CD4-positive, alpha-beta T cell treated with Interleukin-12 subunit alpha and Interleukin-12 subunit beta, for 1 hour (primary cell): Measurements from ENCODE around the gene PTPRE.

Experiments
- DNase-seq: peaks from one replicate; pipeline ENCODE4 v3.0.0-alpha.2; 2020

The PTPRE gene

GRCh38 chr10:127932521-127933270 lies 25.8 kb downstream of the PTPRE start:
- DNase-seq: no peak

DNA sequence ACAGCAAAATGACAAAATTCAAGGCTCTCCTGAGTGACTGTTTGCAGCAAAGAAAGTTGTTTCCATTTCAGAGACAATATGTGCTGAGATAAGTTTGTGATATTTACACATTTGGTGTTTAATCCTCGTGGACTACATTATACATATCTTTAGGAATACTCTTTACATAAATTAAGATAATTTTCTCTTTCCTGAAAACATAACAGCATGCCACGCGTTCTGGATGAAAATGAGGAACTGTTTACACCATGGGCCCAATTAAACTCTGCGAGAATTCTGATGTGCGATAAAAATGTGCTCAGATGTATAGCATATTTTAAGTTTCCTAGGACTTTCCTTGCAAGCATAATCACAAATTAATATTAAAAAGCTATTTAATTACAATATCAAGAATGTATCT lies 26.4 kb downstream of the PTPRE start:
- no peak for DNase-seq

GRCh38 chr10:127934383-127934782 lies 27.5 kb downstream of the PTPRE start:
- DNase-seq: no peak

GRCh38 chr10:127935071-127935561 lies 28.2 kb downstream of the PTPRE start:
- no peak for DNase-seq

DNA sequence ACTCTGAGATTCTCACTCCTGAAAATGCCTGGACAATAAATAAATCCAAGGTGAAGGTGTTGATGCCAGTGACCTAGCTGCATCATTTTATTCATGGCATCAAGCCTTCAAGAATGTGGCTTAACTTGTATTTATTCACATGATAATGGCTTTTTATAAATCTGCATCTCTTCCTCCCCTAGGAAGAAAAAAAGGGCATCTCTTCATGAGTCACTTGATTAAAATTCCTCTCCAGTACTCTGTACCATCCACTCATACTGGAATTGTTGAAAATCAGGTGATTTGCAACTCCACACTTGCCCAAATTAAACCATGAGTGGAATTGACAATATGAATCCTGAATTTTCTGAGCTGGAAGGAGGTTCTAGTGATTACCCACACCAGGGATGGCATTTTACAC lies 30.2 kb downstream of the PTPRE start:
- no peak for DNase-seq

GRCh38 chr10:127937915-127938463 lies 31.1 kb downstream of the PTPRE start:
- no peak for DNase-seq

DNA sequence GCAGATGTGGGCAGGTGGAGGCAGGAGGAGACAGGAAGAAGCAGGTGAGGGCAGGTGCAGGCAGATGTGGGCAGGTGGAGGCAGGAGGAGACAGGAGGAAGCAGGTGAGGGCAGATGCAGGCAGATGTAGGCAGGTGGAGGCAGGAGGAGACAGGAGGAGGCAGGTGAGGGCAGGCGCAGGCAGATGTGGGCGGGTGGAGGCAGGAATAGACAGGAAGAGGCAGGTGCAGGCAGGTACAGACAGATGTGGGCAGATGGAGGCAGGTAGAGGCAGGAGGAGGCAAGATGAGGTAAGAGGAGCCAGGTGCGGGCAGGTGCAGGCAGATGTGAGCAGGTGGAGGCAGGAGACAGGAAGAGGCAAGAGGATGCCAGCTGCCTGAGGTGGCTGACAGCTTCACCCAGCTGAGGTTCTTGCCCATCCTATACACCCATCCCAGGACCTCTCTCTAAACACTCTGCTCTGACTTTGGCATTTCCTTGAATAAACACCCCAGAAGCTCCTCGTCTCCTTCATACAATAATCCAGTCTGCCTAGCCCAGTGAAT lies 33.0 kb downstream of the PTPRE start:
- no peak for DNase-seq

DNA sequence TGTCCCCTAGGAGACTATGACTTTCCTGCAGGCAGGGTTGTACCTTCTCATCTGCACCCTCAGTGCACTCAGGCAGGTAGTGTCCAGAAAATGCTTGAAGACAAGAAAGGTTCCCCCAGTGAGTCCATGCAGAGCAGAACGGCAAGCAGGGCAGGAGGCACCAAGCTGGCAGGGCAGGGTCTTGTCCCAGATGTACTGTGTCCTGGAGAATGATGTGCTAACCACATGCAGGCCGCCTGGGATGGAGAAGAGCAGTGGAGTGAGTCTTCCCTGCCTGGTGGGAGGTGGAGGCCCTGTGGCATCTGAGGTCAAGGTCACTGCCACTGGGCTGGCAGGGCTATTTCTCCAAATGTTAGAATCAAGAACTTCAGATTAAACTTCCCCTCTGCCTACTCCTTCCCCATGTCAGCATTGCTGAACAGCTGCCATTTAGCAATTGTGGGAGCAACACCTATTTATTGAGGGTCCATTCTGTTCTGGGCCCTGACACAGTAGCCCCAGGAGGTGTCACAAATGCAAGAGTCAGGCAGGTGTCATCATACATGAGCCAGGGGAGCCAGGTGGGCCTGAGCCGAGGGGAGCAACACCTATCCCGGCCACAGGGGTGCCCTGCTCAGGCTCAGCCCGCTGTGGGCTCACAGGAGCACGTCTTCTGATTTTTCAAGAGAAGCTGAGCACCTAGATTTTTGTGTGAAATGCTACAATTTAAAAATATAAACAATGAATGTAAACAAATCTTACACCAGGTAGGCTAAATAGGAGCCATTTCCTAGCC lies 34.1 kb downstream of the PTPRE start:
- no peak for DNase-seq

DNA sequence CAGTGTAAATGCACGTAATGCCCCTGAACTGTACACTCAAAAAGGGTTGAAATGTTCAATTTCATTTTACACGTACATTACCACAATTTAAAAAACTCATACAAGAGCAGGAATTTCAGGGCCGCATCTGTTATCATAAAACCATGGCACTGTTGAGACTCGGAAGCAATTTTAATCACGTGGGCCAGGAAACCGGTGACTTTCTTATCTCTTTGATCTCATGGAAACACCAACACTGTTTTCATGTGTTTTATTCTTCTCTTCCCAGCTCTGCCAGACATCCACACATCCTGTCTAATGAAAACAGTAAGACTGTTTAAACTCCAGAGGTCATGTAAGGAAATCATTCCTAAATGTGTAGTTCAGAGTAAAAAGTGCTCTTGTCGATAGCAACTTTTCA lies 35.9 kb downstream of the PTPRE start:
- no peak for DNase-seq

DNA sequence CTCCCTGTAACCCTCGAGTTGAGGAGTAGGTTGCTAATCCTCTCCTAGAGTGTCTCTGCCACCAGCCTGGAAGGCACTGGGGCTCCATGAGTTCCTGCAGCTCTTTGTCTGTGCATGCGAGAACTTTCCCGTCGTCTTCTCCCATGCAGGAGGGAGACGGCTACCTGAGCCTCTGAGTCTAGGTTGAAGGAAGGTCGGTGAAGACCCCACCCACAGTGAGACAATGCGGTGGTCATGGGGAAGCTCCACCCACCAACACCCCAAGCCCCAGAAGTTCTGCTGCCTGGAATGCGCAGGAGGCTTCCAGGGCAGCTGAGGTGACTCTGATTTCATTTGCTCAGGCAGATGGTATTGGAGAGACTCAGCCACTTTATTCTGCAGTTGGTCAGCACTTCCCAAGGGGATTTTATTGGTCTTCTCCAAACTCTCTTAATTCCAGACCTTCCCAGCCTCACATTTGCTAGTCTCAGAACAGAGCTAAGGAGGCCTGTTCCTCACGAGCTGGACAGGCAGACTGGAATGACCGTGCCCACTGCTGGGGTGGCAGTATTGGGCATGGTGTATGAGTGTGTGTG lies 36.5 kb downstream of the PTPRE start:
- DNase-seq: no peak

DNA sequence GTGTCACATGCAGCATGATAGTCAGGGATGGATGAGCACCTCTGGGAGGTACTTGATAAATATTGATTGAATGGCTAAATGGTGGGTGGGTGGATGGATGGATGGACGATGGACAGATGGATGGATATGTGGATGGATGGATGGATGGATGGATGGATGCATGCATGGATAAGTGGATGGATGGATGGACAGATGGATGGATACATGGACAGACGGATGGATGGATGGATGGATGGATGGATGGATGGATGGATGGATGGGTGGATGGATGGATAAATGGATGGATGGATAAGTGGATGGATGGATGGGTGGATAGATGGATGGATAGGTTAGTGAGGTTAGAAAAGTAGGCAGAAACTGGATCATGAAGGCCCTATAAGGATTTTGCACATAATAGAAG lies 37.4 kb downstream of the PTPRE start:
- no peak for DNase-seq

- peak; percentile 29 for DNase-seq
Measured at GRCh38 chr10:127945341-127945758, 38.4 kb downstream of the PTPRE start.

DNA sequence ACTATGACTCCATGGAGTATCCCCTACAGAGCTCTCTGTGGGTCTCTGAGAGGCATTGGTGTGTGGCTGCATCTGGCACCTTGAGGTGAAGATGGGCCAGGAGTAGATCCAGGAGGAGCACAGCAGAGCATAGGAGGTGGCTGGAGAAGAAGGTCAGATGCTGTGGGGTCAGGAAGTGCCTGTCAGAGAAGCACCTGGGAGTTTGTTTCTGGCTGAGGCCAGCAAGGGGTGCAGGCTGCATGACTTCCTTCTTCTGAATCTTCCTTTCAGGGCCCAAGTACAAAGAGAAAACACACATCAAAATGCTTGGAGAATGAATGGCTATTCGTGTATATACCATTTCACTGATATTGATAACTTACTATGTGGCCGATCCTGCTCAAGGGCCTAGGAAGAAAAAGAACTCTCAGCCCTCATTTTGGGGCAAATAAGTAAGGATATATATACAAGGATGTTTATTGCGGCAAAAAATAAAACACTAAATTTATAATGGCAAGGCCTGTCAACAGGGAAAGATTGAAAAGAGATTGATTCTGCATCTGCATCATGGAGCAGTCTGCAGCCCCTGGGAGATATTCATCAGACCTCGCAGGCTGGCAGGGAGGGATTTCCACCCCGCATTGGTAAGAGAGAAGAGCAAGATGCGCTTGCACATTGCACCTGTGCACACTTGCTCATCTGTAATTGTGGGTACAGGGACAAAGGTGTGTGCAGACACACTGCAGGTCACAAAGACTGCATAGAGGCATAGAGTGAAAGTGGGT lies 39.2 kb downstream of the PTPRE start:
- no peak for DNase-seq

DNA sequence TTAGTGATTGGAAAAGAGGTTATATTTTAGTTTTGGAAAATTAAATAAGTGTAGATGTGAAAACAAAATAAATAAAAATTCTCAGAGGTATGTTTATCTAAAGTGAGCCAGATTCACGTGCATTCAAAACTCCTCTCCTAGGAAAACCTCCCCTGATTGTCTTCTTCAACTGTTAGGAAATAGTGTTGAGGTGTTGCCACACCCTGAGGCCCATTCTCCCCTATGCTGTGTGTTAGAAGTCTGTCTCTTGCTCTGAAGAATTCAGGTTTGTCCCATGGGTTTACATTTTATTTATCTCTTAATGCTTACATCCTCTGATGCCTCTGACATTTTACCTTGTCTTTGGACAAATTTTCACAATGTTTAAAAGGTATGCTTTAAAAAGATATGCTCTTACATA lies 40.3 kb downstream of the PTPRE start:
- no peak for DNase-seq

- DNase-seq: no peak
Measured at GRCh38 chr10:127948791-127949190, 41.9 kb downstream of the PTPRE start.

DNA sequence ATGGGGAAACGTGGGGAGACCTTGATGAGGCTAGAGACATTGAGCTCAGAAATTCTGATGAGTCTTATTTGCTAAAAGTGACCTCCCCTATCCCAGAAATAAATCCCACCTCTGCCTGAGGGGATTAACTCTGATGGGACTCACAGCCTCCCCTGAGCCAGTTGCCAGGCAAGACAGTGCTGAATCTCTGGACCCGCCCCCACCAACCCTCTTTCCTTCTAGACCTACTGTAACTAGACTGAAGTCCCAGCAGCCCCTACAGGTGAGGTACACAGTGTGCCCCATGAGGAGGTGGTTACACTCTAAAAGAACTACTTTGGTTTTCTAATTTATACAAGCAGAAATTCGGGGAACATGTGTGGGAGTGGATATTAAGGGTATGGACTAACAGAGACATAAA lies 42.9 kb downstream of the PTPRE start:
- no peak for DNase-seq

DNA sequence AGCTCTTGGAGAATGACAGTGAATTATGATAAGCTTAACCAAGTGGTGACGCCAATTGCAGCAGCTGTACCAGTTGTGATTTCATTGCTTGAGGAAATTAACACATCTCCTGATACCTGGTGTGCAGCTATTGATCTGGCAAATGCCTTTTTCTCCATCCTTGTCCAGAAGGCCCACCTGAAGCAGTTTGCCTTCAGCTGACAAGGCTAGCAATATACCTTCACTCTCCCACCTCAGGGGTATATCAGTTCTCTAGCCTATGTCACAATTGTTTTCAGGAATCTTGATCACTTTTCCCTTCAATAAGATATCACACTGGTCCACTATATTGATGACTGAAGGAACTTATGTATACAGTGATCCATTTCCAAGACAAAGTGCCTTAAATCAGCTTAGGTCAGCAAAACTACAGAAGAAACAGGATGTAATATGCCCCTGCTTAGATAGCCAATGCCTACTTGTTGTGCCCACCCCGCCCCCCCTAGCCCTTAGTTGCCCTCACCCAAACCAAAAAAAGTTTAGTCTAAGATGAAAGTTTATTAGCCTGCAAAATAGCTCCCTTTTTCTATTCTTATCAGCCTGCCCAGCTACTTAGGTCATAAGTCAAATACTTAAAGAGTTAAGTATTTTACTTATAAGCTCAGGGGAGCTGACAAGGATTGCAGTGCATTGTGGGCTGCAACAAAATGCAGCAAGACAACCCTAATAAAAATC lies 45.1 kb downstream of the PTPRE start:
- no peak for DNase-seq

DNA sequence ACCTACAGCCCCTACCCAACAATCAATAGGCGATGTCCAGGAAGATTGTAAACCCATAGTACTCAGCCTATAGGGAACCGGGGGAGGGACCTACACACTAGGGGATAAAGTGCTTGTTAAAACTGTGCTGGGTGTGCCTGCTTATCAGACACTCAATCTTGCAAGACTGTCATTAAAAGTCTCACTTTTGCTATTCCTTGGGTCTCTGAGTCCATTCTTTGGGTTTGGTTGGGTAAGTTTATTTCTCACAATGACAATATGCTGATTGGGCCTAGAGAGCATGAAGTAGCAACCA lies 45.6 kb downstream of the PTPRE start:
- no peak for DNase-seq

DNA sequence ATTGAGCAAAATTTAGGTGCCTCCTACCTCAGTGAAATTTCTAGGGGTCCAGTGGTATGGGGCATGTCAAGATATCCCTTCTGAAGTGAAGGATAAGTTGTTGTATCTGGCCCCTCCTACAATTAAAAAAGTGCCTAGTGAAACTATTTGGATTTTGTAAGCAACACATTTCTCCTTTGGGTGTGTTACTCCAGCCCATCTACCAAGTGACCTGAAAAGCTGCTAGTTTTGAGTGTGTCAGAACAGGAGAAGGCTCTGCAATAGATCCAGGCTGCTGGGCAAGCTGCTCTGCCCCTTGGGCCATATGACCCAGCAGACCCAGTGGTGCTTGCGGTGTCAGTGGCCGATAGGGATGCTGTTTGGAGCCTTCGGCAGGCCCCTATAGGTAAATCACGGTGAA lies 46.0 kb downstream of the PTPRE start:
- DNase-seq: no peak

- no peak for DNase-seq
Measured at GRCh38 chr10:127953876-127954275, 47.0 kb downstream of the PTPRE start.

DNA sequence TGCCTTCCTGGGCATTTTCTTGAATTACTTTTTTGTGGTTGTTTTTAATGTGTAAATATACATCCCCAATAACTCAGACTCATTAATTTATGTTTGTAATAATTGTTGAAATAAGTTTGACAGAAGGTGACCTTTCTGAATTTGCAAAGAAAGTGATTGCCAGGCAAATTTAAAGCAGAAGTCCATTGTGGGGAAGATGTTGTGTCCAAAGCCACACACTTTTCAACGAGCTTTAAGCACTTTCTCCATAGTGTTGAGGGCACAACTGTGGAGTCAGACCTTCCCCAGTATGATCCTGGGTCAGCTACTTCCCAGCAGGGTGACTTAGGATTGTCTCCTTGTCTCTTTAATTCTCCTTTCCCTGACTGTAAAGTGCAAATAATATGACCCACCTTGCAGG lies 52.5 kb downstream of the PTPRE start:
- DNase-seq: no peak

DNA sequence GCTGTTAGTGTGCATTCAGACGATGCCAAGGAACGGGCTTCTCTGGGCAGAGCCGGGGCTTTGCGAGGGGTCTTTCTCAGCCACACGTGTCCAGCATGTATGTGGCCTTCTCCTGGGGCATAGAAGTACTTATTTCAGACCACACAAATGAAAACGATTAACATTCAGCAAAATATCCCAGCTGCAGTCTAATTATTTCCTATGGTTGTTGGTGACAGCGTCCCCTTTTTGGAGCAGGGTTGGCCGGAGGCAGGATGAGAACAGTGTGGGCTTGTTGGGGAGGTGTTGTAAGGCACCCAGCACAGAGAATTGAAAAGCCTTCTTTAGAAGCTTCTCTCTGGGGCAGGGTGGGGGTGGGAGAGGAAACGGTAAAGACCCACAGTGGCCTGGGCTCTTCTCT lies 54.2 kb downstream of the PTPRE start:
- DNase-seq: no peak
